HepG2 (cell line): ENCODE data around the gene HOXD9. TPM values are rescaled to one million over a fixed set of nuclear protein-coding genes. Genes with fewer than 3 reads are reported as not detected.

Experiments
- ATAC-seq: fragments of 200-7000 bp; cut with Tn5 transposase; 3 replicates; pipeline ENCODE4 v1.9.1; 2020; ENCODE audit warnings: mild to moderate bottlenecking, moderate library complexity
- BruUV-seq: library from RNA; stranded (reverse); fragments of 400-500 nt; replicated peaks from 2 replicates; lab custom pipeline; 2021; lab: Mats Ljungman, UMichigan
- CTCF ChIA-PET: fragments of 300-600 bp; formaldehyde crosslinking; extraction: SDS; loops from one replicate; lab custom pipeline; 2021; ENCODE audit warnings: low total read pairs, inconsistent platforms, low intra/inter-chr PET ratio; lab: Yijun Ruan, JAX
- POLR2A ChIA-PET: fragments of 350-600 bp; sonication (Branson Sonifier 250); formaldehyde crosslinking; loops from one replicate; lab custom pipeline; 2020; ENCODE audit warnings: antibody characterized with exemption, inconsistent platforms; lab: Yijun Ruan, JAX
- DNase-seq: peaks from one replicate; pipeline ENCODE4 v3.0.0-alpha.2; 2015; ENCODE audit warnings: low spot score
- FAIRE-seq: peaks from 3 replicates; lab custom pipeline; 2011; peaks lifted over from hg19 to GRCh38; lab: Jason Lieb, UNC
- H2AFZ ChIP-seq: one replicate; pipeline ENCODE4 v1.6.1; 2011; ENCODE audit warnings: low read length, inconsistent platforms
- H3K27ac ChIP-seq: fragments of 300-600 bp; 3 replicates; pipeline ENCODE4 v1.8.0; 2011; ENCODE audit warnings: mixed run types, mild to moderate bottlenecking, mixed read lengths, low read length, inconsistent platforms; ENCODE audit not compliant: insufficient read depth; ENCODE audit errors: extremely low read length
- H3K27me3 ChIP-seq, 2 experiments: fragments of 200-600 bp in 1 of 2; 2 replicates in 1 of 2; 3 replicates in 1 of 2; pipeline versions ENCODE4 v1.6.0 to v1.8.0; 2011; ENCODE audit warnings: low read length in 2 of 2, mild to moderate bottlenecking in 2 of 2, moderate library complexity in 2 of 2, inconsistent platforms in 1 of 2; ENCODE audit not compliant: insufficient read depth in 2 of 2, control insufficient read depth in 1 of 2
- H3K36me3 ChIP-seq, 2 experiments: fragments of 200-600 bp in 1 of 2; replicated peaks in 1 of 2; 2 replicates in 1 of 2; 3 replicates in 1 of 2; pipeline versions ENCODE4 v1.5.1 to v1.8.0; 2011; ENCODE audit warnings: low read length in 2 of 2, inconsistent platforms in 1 of 2; ENCODE audit not compliant: insufficient read depth in 2 of 2, control insufficient read depth in 1 of 2
- H3K4me1 ChIP-seq: 2 replicates; pipeline ENCODE4 v1.5.1; 2012; ENCODE audit warnings: low read length, inconsistent platforms; ENCODE audit not compliant: insufficient read depth
- H3K4me2 ChIP-seq: 2 replicates; pipeline ENCODE4 v1.6.0; 2011; ENCODE audit warnings: low read depth, low read length, inconsistent platforms
- H3K4me3 ChIP-seq, 3 experiments: fragments of 200-600 bp in 1 of 3; sonication (generic), shearing (Covaris generic) in 1 of 3; replicated peaks in 1 of 3; 2 replicates each; pipeline ENCODE4 v1.5.1; 2011 to 2016; ENCODE audit warnings: low read length in 3 of 3, inconsistent platforms in 2 of 3, low read depth in 2 of 3, mild to moderate bottlenecking in 2 of 3, control low read depth in 1 of 3, mixed read lengths in 1 of 3; ENCODE audit not compliant: insufficient read depth in 1 of 3
- H3K79me2 ChIP-seq: one replicate; pipeline ENCODE4 v1.6.1; 2011; ENCODE audit warnings: low read length, inconsistent platforms; ENCODE audit not compliant: insufficient read depth
- H3K9ac ChIP-seq: 2 replicates; pipeline ENCODE4 v1.6.0; 2011; ENCODE audit warnings: mild to moderate bottlenecking, low read depth, low read length, inconsistent platforms; ENCODE audit not compliant: insufficient read depth
- H3K9me3 ChIP-seq: 2 replicates; pipeline ENCODE4 v1.5.1; 2012; ENCODE audit warnings: mild to moderate bottlenecking, low read length
- H4K20me1 ChIP-seq: 2 replicates; pipeline ENCODE4 v1.6.0; 2011; ENCODE audit warnings: inconsistent platforms, mild to moderate bottlenecking, low read length, moderate library complexity; ENCODE audit not compliant: insufficient read depth
- AKAP8 ChIP-seq: sonication (generic); formaldehyde crosslinking; IDR thresholded peaks from 2 replicates; pipeline ENCODE4 v1.5.1; 2020; ENCODE audit warnings: mild to moderate bottlenecking, missing genetic modification reagents
- CBX2 ChIP-seq, 2 experiments: fragments of 200-600 bp in 1 of 2; sonication (generic); formaldehyde crosslinking in 1 of 2; IDR thresholded peaks; 2 replicates each; pipeline versions ENCODE4 v1.7.0 to v1.8.1; 2018 to 2022; ENCODE audit warnings: low read depth in 2 of 2, low read length in 1 of 2, mild to moderate bottlenecking in 1 of 2, missing genetic modification reagents in 1 of 2
- HMG20A ChIP-seq: IDR thresholded peaks from 2 replicates; pipeline ENCODE4 v1.6.1; 2016; ENCODE audit warnings: borderline replicate concordance
- MAFK ChIP-seq, 2 experiments: IDR thresholded peaks in 1 of 2; conservative IDR thresholded peaks in 1 of 2; 2 replicates each; pipeline ENCODE4 v1.6.1; 2011; ENCODE audit warnings: improper control_type of control experiment in 2 of 2, low read length in 2 of 2
- TCF7 ChIP-seq: sonication (generic); IDR thresholded peaks from 2 replicates; pipeline ENCODE4 v1.6.1; 2016; ENCODE audit warnings: antibody characterized with exemption, low read depth
- YEATS4 ChIP-seq: sonication (generic); formaldehyde crosslinking; IDR thresholded peaks from 2 replicates; pipeline ENCODE4 v1.4.0; 2020; ENCODE audit warnings: missing genetic modification reagents, borderline replicate concordance
- ZFY ChIP-seq: sonication (generic); formaldehyde crosslinking; IDR thresholded peaks from 2 replicates; pipeline ENCODE4 v1.4.0; 2020; ENCODE audit warnings: missing genetic modification reagents
- ZNF276 ChIP-seq: sonication (generic); formaldehyde crosslinking; IDR thresholded peaks from 2 replicates; pipeline ENCODE4 v1.4.0; 2020; ENCODE audit warnings: mild to moderate bottlenecking, low read depth, missing genetic modification reagents
- ZNF44 ChIP-seq: sonication (generic); formaldehyde crosslinking; IDR thresholded peaks from 2 replicates; pipeline ENCODE4 v1.5.1; 2020; ENCODE audit warnings: mild to moderate bottlenecking, missing genetic modification reagents
- WGBS: methylation state at CpG from one replicate; pipeline ENCODE4 v1.1.6; 2017; ENCODE audit warnings: low lambda C conversion rate; 5-methylcytosine and 5-hydroxymethylcytosine counted together
- in situ Hi-C: cut with HindIII; loops from 2 replicates; pipeline ENCODE4 v1.10.0; 2017; ENCODE audit warnings: low pct_unique_long_range_greater_than_20kb; ENCODE audit not compliant: extremely low pct_ligation_motif_present
- intact Hi-C: fragments of 100-400 bp; cut with micrococcal nuclease; formaldehyde crosslinking; loops from one replicate; pipeline ENCODE4 v1.10.0; 2022; ENCODE audit not compliant: unreplicated experiment
- polyA plus RNA-seq, 8 experiments: library from polyadenylated mRNA; depleted of rRNA in 3 of 8; stranded (reverse) in 7 of 8; unstranded in 1 of 8; fragments of >200 nt; fragmentation: Illumina TruSeq in 4 of 8; extraction: Trizol in 4 of 8; gene quantifications; 2 replicates each; pipeline versions ENCODE4 v1.2.1 to v1.2.3, GENCODE V29; 2011 to 2016; ENCODE audit warnings: low read depth in 4 of 8, missing spikeins in 1 of 8, mixed read lengths in 1 of 8; ENCODE audit not compliant: insufficient read depth in 1 of 8
- total RNA-seq, 5 experiments: library from RNA; depleted of rRNA; stranded (reverse); fragments of >200 nt; fragmentation: Illumina TruSeq; extraction: Trizol; gene quantifications; 2 replicates each; pipeline ENCODE4 v1.2.3, GENCODE V29; 2016; ENCODE audit warnings: low read depth in 1 of 5
- TF ChIP-seq, protein P1 (sequence below): sonication (generic); formaldehyde crosslinking; IDR thresholded peaks from 2 replicates; pipeline ENCODE4 v1.5.0; 2020; ENCODE audit warnings: missing genetic modification reagents
- TF ChIP-seq, protein P2 (sequence below): sonication (generic); formaldehyde crosslinking; IDR thresholded peaks from 2 replicates; pipeline ENCODE4 v1.5.0; 2020; ENCODE audit warnings: mild to moderate bottlenecking, missing genetic modification reagents

HOXD9 gene
- total and polyA plus RNA-seq, 2 of the 13 experiments (the other 11 are each of a cell fraction or from before 2014, with no cell fraction given): not detected

DNA sequence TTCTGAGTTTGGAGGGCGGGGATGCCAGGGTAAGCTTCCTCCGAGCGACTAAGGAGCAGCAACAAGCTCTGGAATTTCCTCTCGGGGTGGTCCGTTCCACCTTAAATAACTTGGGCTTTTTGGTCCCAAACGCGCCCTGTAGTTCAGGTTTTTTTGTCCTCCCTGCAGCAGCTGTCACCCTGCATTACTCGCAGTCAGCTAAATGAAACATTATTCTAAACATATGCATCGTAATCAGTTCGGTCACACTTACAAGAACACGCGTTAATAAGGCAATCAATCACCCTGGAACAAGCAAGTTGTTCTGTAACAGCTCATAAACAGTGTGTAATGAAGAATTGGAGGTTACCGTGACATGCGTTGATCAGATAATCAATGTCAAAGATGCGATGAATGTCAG, 47.0 kb upstream of the HOXD9 start:
- no peak overlapping the region for H2AFZ ChIP-seq
- ATAC-seq (no peak), FAIRE-seq (no peak), DNase-seq (no peak)
- ChIA-PET CTCF (no interaction called here), POLR2A (no interaction called here)
- no peak overlapping the region for H3K4me3 ChIP-seq
- no peaks in the 10 kb centered on the region for H3K4me1 ChIP-seq
- in situ Hi-C loops (no loop called here), intact Hi-C loops (no loop called here)
- TF ChIP-seq, protein P1, sequence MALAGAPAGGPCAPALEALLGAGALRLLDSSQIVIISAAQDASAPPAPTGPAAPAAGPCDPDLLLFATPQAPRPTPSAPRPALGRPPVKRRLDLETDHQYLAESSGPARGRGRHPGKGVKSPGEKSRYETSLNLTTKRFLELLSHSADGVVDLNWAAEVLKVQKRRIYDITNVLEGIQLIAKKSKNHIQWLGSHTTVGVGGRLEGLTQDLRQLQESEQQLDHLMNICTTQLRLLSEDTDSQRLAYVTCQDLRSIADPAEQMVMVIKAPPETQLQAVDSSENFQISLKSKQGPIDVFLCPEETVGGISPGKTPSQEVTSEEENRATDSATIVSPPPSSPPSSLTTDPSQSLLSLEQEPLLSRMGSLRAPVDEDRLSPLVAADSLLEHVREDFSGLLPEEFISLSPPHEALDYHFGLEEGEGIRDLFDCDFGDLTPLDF: no peak
- TF ChIP-seq CBX2 (IDR thresholded peaks at IDR 0.05; ENCODE audit: low read depth, low read length): 0 out of 2 replicates have a peak, but pooled peaks have one; percentile 12
- peak; percentile 66; the same call in 1 of the 2 replicates for TF ChIP-seq CBX2 (CRISPR knock-in tag; IDR thresholded peaks at IDR 0.05; ENCODE audit: low read depth)
- no peak for TF ChIP-seq TCF7
- no peak for TF ChIP-seq HMG20A
- no peak for TF ChIP-seq MAFK (conservative IDR thresholded peaks at IDR 0.05 in 1 of 2, IDR thresholded peaks at IDR 0.05 in 1 of 2; ENCODE audit: low read length in 2 of 2)
- TF ChIP-seq ZFY: no peak
- no peak for TF ChIP-seq AKAP8 (CRISPR knock-in tag)
- peak; percentile 96 for TF ChIP-seq ZNF276
- TF ChIP-seq, protein P2, sequence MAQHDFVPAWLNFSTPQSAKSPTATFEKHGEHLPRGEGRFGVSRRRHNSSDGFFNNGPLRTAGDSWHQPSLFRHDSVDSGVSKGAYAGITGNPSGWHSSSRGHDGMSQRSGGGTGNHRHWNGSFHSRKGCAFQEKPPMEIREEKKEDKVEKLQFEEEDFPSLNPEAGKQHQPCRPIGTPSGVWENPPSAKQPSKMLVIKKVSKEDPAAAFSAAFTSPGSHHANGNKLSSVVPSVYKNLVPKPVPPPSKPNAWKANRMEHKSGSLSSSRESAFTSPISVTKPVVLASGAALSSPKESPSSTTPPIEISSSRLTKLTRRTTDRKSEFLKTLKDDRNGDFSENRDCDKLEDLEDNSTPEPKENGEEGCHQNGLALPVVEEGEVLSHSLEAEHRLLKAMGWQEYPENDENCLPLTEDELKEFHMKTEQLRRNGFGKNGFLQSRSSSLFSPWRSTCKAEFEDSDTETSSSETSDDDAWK: no peak
- TF ChIP-seq YEATS4 (CRISPR knock-in tag): no peak
- TF ChIP-seq ZNF44 (CRISPR knock-in tag): no peak
- H3K9me3 ChIP-seq: no peaks in the 10 kb centered on the region
- no peaks in the 10 kb centered on the region for H3K79me2 ChIP-seq
- H4K20me1 ChIP-seq: no peaks in the 10 kb centered on the region
- no peak overlapping the region for H3K27ac ChIP-seq
- 14% methylated on average over 15 of the region's 15 CpGs for WGBS
- H3K4me2 ChIP-seq: peak overlapping the region; percentile 30; the same call in 1 of the 2 replicates
- no peak overlapping the region for H3K9ac ChIP-seq
- H3K36me3 ChIP-seq: no peaks in the 10 kb centered on the region
- no TSS peak for BruUV-seq
- peaks cover 11 to 83% of the 10 kb centered on the region in 2 experiments for H3K27me3 ChIP-seq
